ENCODE results near the gene NRG2. TPM values are rescaled to one million over a fixed set of nuclear protein-coding genes. Genes with fewer than 3 reads are reported as not detected.

NRG2 gene
- total RNA-seq, 4 donors from 2014 or later, result 1.1 to 2.9 (median 1.8) TPM

GRCh38 chr5:139901986-139902385 is 141.1 kb downstream of the NRG2 start:
- Histone ChIP-seq H3K27me3 (peaks cover 4% of the 10 kb centered on the region), H3K36me3 (no peaks in the 10 kb centered on the region), H3K4me1 (peaks cover 12 to 17% of the 10 kb centered on the region in 2 donors), H3K9me3 (no peaks in the 10 kb centered on the region), H3K4me3 (replicated peaks in 1 of 3) (no peak overlapping the region), H3K27ac (no peak overlapping the region)
- WGBS, 2 donors, result 81 to 100% methylated on average over 1 to 3 of the region's 3 CpGs
- intact Hi-C loops (cut with DNase I), result no loop called here
- DNase-seq, result no peak
- no peak for TF ChIP-seq POLR2A (IDR thresholded peaks at IDR 0.05)

DNA sequence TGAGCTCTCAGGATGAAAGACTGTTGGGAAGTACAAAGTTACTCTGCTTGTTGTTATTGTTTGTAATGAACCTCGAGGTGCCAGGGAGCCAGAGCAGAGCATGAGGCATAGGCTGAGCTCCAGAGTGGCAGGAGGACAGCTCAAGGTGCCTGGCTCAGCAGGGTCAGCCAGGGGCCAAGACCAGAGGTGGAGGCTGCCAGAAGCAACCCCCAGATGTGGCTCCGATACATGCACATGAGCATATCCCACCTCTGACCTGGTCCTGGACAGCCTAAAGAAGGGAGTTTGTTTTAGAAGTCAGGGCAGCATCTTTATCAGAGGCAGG is 141.9 kb downstream of the NRG2 start:
- Histone ChIP-seq H3K4me1 (peaks cover 12 to 17% of the 10 kb centered on the region in 2 donors), H3K27me3 (peaks cover 4% of the 10 kb centered on the region), H3K27ac (no peak overlapping the region), H3K36me3 (no peaks in the 10 kb centered on the region), H3K4me3 (replicated peaks in 1 of 3) (no peak overlapping the region), H3K9me3 (no peaks in the 10 kb centered on the region)
- TF ChIP-seq POLR2A (IDR thresholded peaks at IDR 0.05), result no peak
- TF ChIP-seq, protein P1, sequence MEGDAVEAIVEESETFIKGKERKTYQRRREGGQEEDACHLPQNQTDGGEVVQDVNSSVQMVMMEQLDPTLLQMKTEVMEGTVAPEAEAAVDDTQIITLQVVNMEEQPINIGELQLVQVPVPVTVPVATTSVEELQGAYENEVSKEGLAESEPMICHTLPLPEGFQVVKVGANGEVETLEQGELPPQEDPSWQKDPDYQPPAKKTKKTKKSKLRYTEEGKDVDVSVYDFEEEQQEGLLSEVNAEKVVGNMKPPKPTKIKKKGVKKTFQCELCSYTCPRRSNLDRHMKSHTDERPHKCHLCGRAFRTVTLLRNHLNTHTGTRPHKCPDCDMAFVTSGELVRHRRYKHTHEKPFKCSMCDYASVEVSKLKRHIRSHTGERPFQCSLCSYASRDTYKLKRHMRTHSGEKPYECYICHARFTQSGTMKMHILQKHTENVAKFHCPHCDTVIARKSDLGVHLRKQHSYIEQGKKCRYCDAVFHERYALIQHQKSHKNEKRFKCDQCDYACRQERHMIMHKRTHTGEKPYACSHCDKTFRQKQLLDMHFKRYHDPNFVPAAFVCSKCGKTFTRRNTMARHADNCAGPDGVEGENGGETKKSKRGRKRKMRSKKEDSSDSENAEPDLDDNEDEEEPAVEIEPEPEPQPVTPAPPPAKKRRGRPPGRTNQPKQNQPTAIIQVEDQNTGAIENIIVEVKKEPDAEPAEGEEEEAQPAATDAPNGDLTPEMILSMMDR (IDR thresholded peaks at IDR 0.05), result no peak
- no peak for DNase-seq
- 77 to 83% methylated on average over 2 of the region's 2 CpGs for WGBS, 2 donors
- intact Hi-C loops (cut with DNase I), result no loop called here

- intact Hi-C loops (cut with DNase I), result no loop called here
- H3K27ac ChIP-seq, result no peak overlapping the region
- DNase-seq, result no peak
- no peaks in the 10 kb centered on the region for H3K36me3 ChIP-seq
- TF ChIP-seq, protein P1 (IDR thresholded peaks at IDR 0.05), result no peak
- peaks cover 12 to 17% of the 10 kb centered on the region in 2 donors for H3K4me1 ChIP-seq
- WGBS, 2 donors, result 89 to 93% methylated on average over 3 of the region's 3 CpGs
- no peaks in the 10 kb centered on the region for H3K9me3 ChIP-seq
- H3K27me3 ChIP-seq, result peaks cover 3% of the 10 kb centered on the region
- no peak overlapping the region for H3K4me3 ChIP-seq (replicated peaks in 1 of 3)
Measured at GRCh38 chr5:139900546-139901250, 142.4 kb downstream of the NRG2 start.

GRCh38 chr5:139898981-139899380 is 144.1 kb downstream of the NRG2 start:
- intact Hi-C loops (cut with DNase I), result no loop called here
- H3K9me3 ChIP-seq, result no peaks in the 10 kb centered on the region
- H3K4me3 ChIP-seq (replicated peaks in 1 of 3), result no peak overlapping the region
- H3K36me3 ChIP-seq, result no peaks in the 10 kb centered on the region
- no peak overlapping the region for H3K27ac ChIP-seq
- no peak for TF ChIP-seq POLR2A (IDR thresholded peaks at IDR 0.05)
- TF ChIP-seq, protein P1 (IDR thresholded peaks at IDR 0.05), result no peak
- WGBS, 2 donors, result 88 to 100% methylated on average over 2 of the region's 2 CpGs
- no peaks in the 10 kb centered on the region for H3K27me3 ChIP-seq
- no peak for DNase-seq
- H3K4me1 ChIP-seq, result peaks cover 5% of the 10 kb centered on the region in 2 donors

GRCh38 chr5:139897982-139898381 is 145.1 kb downstream of the NRG2 start:
- intact Hi-C loops (cut with DNase I), result no loop called here
- TF ChIP-seq, protein P1 (IDR thresholded peaks at IDR 0.05), result no peak
- TF ChIP-seq POLR2A (IDR thresholded peaks at IDR 0.05), result no peak
- Histone ChIP-seq H3K4me1 (no peaks in the 10 kb centered on the region), H3K27me3 (no peaks in the 10 kb centered on the region), H3K4me3 (replicated peaks in 1 of 3) (no peak overlapping the region), H3K27ac (no peak overlapping the region), H3K36me3 (no peaks in the 10 kb centered on the region), H3K9me3 (no peaks in the 10 kb centered on the region)
- DNase-seq, result no peak
- WGBS, 2 donors, result 91 to 100% methylated on average over 6 of the region's 6 CpGs

Data from thyroid gland (tissue), 4 donors.